HepG2 (cell line): ENCODE data around the gene DAB1. TPM values are rescaled to one million over a fixed set of nuclear protein-coding genes. Genes with fewer than 3 reads are reported as not detected.

Experiments used
- AKNA ChIP-seq: sonication (generic); formaldehyde crosslinking; IDR thresholded peaks from 2 replicates; pipeline ENCODE4 v1.4.0; 2020; ENCODE audit warnings: missing genetic modification reagents, borderline replicate concordance
- CC2D1A ChIP-seq: sonication (generic); formaldehyde crosslinking; IDR thresholded peaks from 2 replicates; pipeline ENCODE4 v1.8.1; 2023; ENCODE audit warnings: mild to moderate bottlenecking, missing genetic modification reagents
- HNRNPLL ChIP-seq: fragments of 200-400 bp; formaldehyde crosslinking; IDR thresholded peaks from 2 replicates; pipeline ENCODE4 v1.6.1; 2017; ENCODE audit warnings: mild to moderate bottlenecking, low read depth, low read length; ENCODE audit not compliant: poor library complexity, severe bottlenecking
- HNRNPUL1 ChIP-seq: fragments of 200-400 bp; formaldehyde crosslinking; IDR thresholded peaks from 2 replicates; pipeline ENCODE4 v1.6.1; 2017; ENCODE audit warnings: low read depth, mild to moderate bottlenecking, low read length, moderate library complexity
- HOXA3 ChIP-seq: sonication (generic); formaldehyde crosslinking; IDR thresholded peaks from 2 replicates; pipeline ENCODE4 v1.5.0; 2020; ENCODE audit warnings: missing genetic modification reagents
- HOXA5 ChIP-seq: sonication (generic); formaldehyde crosslinking; IDR thresholded peaks from 2 replicates; pipeline ENCODE4 v1.4.0; 2020; ENCODE audit warnings: missing genetic modification reagents
- HOXD1 ChIP-seq: sonication (generic); formaldehyde crosslinking; IDR thresholded peaks from 2 replicates; pipeline ENCODE4 v1.5.0; 2020; ENCODE audit warnings: missing genetic modification reagents
- KAT2B ChIP-seq: fragments of 150-350 bp; IDR thresholded peaks from 2 replicates; pipeline ENCODE4 v1.6.1; 2014; ENCODE audit warnings: low read depth, low read length, borderline replicate concordance
- KLF15 ChIP-seq: sonication (generic); formaldehyde crosslinking; IDR thresholded peaks from 2 replicates; pipeline ENCODE4 v1.8.1; 2023; ENCODE audit warnings: borderline replicate concordance, mild to moderate bottlenecking, inconsistent platforms, missing genetic modification reagents, mixed read lengths
- MBD4 ChIP-seq: IDR thresholded peaks from 2 replicates; pipeline ENCODE4 v1.6.1; 2012; ENCODE audit warnings: low read length, inconsistent platforms, borderline replicate concordance
- MLLT10 ChIP-seq: sonication (generic); formaldehyde crosslinking; IDR thresholded peaks from 2 replicates; pipeline ENCODE4 v1.4.0; 2020; ENCODE audit warnings: missing genetic modification reagents
- NFATC3 ChIP-seq: sonication (generic); formaldehyde crosslinking; IDR thresholded peaks from 2 replicates; pipeline ENCODE4 v1.5.1; 2020; ENCODE audit warnings: mild to moderate bottlenecking, missing genetic modification reagents
- REST ChIP-seq, 2 experiments: IDR thresholded peaks; 2 replicates each; pipeline ENCODE4 v1.6.1; 2011 to 2012; ENCODE audit warnings: low read length in 2 of 2, borderline replicate concordance in 1 of 2, low read depth in 1 of 2, mild to moderate bottlenecking in 1 of 2, moderate library complexity in 1 of 2
- SKI ChIP-seq: fragments of 450-650 bp; IDR thresholded peaks from one replicate; pipeline ENCODE4 v1.6.1; 2018; ENCODE audit warnings: mild to moderate bottlenecking; ENCODE audit not compliant: partially characterized antibody
- SMAD1 ChIP-seq: sonication (generic); formaldehyde crosslinking; IDR thresholded peaks from 2 replicates; pipeline ENCODE4 v1.4.0; 2020; ENCODE audit warnings: missing genetic modification reagents, low read depth, mild to moderate bottlenecking, borderline replicate concordance
- SRF ChIP-seq: IDR thresholded peaks from 2 replicates; pipeline ENCODE4 v1.6.1; 2011; ENCODE audit warnings: mild to moderate bottlenecking, low read depth, low read length, moderate library complexity
- SRSF4 ChIP-seq: fragments of 200-400 bp; formaldehyde crosslinking; IDR thresholded peaks from one replicate; pipeline ENCODE4 v1.6.1; 2018; ENCODE audit warnings: mild to moderate bottlenecking, low read depth, low read length, moderate library complexity; ENCODE audit not compliant: poor library complexity, severe bottlenecking
- STAG1 ChIP-seq: sonication (generic); formaldehyde crosslinking; IDR thresholded peaks from 2 replicates; pipeline ENCODE4 v1.4.0; 2020; ENCODE audit warnings: missing genetic modification reagents
- THAP11 ChIP-seq: IDR thresholded peaks from 2 replicates; pipeline ENCODE4 v1.6.1; 2016; ENCODE audit warnings: missing biosample characterization, missing genetic modification reagents
- ZNF17 ChIP-seq: sonication (generic); formaldehyde crosslinking; IDR thresholded peaks from 2 replicates; pipeline ENCODE4 v1.5.0; 2020; ENCODE audit warnings: mild to moderate bottlenecking, missing genetic modification reagents
- ZNF230 ChIP-seq: sonication (generic); formaldehyde crosslinking; IDR thresholded peaks from 2 replicates; pipeline ENCODE4 v1.4.0; 2020; ENCODE audit warnings: mild to moderate bottlenecking, missing genetic modification reagents
- ZNF333 ChIP-seq: sonication (generic); formaldehyde crosslinking; IDR thresholded peaks from 2 replicates; pipeline ENCODE4 v1.4.0; 2020; ENCODE audit warnings: mild to moderate bottlenecking, missing genetic modification reagents, borderline replicate concordance
- polyA plus RNA-seq, 8 experiments: library from polyadenylated mRNA; depleted of rRNA in 3 of 8; stranded (reverse) in 7 of 8; unstranded in 1 of 8; fragments of >200 nt; fragmentation: Illumina TruSeq in 4 of 8; extraction: Trizol in 4 of 8; gene quantifications; 2 replicates each; pipeline versions ENCODE4 v1.2.1 to v1.2.3, GENCODE V29; 2011 to 2016; ENCODE audit warnings: low read depth in 4 of 8, missing spikeins in 1 of 8, mixed read lengths in 1 of 8; ENCODE audit not compliant: insufficient read depth in 1 of 8
- total RNA-seq, 5 experiments: library from RNA; depleted of rRNA; stranded (reverse); fragments of >200 nt; fragmentation: Illumina TruSeq; extraction: Trizol; gene quantifications; 2 replicates each; pipeline ENCODE4 v1.2.3, GENCODE V29; 2016; ENCODE audit warnings: low read depth in 1 of 5

Gene DAB1
- total and polyA plus RNA-seq, 2 of the 13 experiments (the other 11 are each of a cell fraction or from before 2014, with no cell fraction given) = 0.04 to 0.13 TPM

- TF ChIP-seq HNRNPUL1 = no peak
- no peak for TF ChIP-seq SRSF4
- TF ChIP-seq KLF15 (CRISPR knock-in tag) = no peak
- no peak for TF ChIP-seq MLLT10 (CRISPR knock-in tag)
- peak; percentile 73; the same call in 1 of the 2 replicates for TF ChIP-seq HOXA5
- TF ChIP-seq AKNA = no peak
- peak; percentile 8; the same call in 1 of the 2 replicates for TF ChIP-seq ZNF230 (CRISPR knock-in tag)
- TF ChIP-seq SKI = peak; percentile 85
- TF ChIP-seq REST (IDR thresholded peaks at IDR 0.05; ENCODE audit: borderline replicate concordance in 1 of 2, low read depth in 1 of 2, low read length in 2 of 2) = peak in 1 of 2 experiments; percentile 79; a peak in 2 of 4 replicates
- TF ChIP-seq ZNF17 (CRISPR knock-in tag) = no peak
- no peak for TF ChIP-seq NFATC3
- peak; percentile 89; the same call in 1 of the 2 replicates for TF ChIP-seq MBD4
- no peak for TF ChIP-seq ZNF333 (CRISPR knock-in tag)
- no peak for TF ChIP-seq SMAD1
- no peak for TF ChIP-seq KAT2B
- peak; percentile 20; the same call in 1 of the 2 replicates for TF ChIP-seq STAG1 (CRISPR knock-in tag)
- TF ChIP-seq HOXD1 = peak; percentile 97
- TF ChIP-seq HNRNPLL = no peak
- TF ChIP-seq THAP11 (CRISPR knock-in tag) = peak; percentile 87
- peak; percentile 90 for TF ChIP-seq HOXA3 (CRISPR knock-in tag)
- no peak; the same call in 1 of the 2 replicates for TF ChIP-seq SRF
- no peak for TF ChIP-seq CC2D1A (CRISPR knock-in tag)
Observed at GRCh38 chr1:57279909-57280666, 143.8 kb downstream of the DAB1 start (continued).
